Psoas muscle (tissue), 8 donors: ENCODE measurements around the gene CDV3. TPM values are rescaled to one million over a fixed set of nuclear protein-coding genes. Genes with fewer than 3 reads are reported as not detected.

Experiments
- ATAC-seq, 4 donors: fragments of 200-7000 bp; cut with Tn5 transposase; one replicate each; pipeline ENCODE4 v1.9.1; 2020; ENCODE audit warnings: moderate library complexity in 3 of 4, mild to moderate bottlenecking in 2 of 4
- DNase-seq, 2 donors: peaks; one replicate each; pipeline ENCODE4 v3.0.0-alpha.2; 2020
- H3K27ac ChIP-seq: fragments of 200-600 bp; one replicate; pipeline ENCODE4 v1.8.0; 2022
- H3K27me3 ChIP-seq, 3 donors: fragments of 200-600 bp in 1 of 3; one replicate each; pipeline versions ENCODE4 v1.6.1 to v1.8.0; 2013 to 2022; ENCODE audit warnings: low read length in 2 of 3, mild to moderate bottlenecking in 2 of 3, moderate library complexity in 1 of 3; ENCODE audit not compliant: insufficient read depth in 3 of 3
- H3K36me3 ChIP-seq, 2 donors: fragments of 200-600 bp in 1 of 2; one replicate each; pipeline versions ENCODE4 v1.6.1 to v1.8.0; 2013 to 2022; ENCODE audit warnings: low read depth in 1 of 2, mild to moderate bottlenecking in 1 of 2, moderate library complexity in 1 of 2; ENCODE audit not compliant: insufficient read depth in 1 of 2
- H3K4me1 ChIP-seq: fragments of 200-600 bp; one replicate; pipeline ENCODE4 v1.8.0; 2022
- H3K4me3 ChIP-seq: fragments of 200-600 bp; one replicate; pipeline ENCODE4 v1.8.0; 2022; ENCODE audit warnings: mild to moderate bottlenecking
- H3K9me3 ChIP-seq: fragments of 200-600 bp; one replicate; pipeline ENCODE4 v1.8.0; 2022
- CTCF ChIP-seq: fragments of 200-600 bp; IDR thresholded peaks from one replicate; pipeline ENCODE4 v1.8.0; 2022; ENCODE audit warnings: antibody characterized with exemption
- WGBS, 3 donors: extraction: QIAGEN DNeasy Blood & Tissue Kit; methylation state at CpG; one replicate each; pipeline versions ENCODE4 v1.1.6 to v1.1.7; 2013; 5-methylcytosine and 5-hydroxymethylcytosine counted together
- intact Hi-C, 2 donors: fragments of 100-400 bp; cut with DNase I; formaldehyde crosslinking; loops; one replicate each; pipeline versions ENCODE4 v1.11.0 to v1.14.2; 2022
- polyA plus RNA-seq, 3 donors: library from polyadenylated mRNA; stranded (reverse); fragments of 200-250 nt; gene quantifications; one replicate each; pipeline ENCODE4 v1.2.3, GENCODE V29; 2013
- total RNA-seq, 4 donors: library from RNA; stranded (reverse); fragmentation: NEBNext Ultra II Directional in 2 of 4; extraction: Animal tissue kit (Norgen Biotek cat#: 25700) in 2 of 4; gene quantifications; one replicate each; pipeline versions ENCODE4 v1.2.1 to v1.2.4, GENCODE V29; 2021 to 2023
- donor health status: healthy with polysubstance abuse.
- donor health status: DM: no; HTN: no; CAD: no; lungs with moderate emphysema.
- donor health status: Bipolar disorder and iron deficiency.
- donor health status: healthy.
- donor health status: DM: yes; HTN: yes; CAD: no.
- donor health status: DM: no; HTN: no; CAD: no.
- donor health status: DM: no; HTN: no; CAD: no.
- donor health status: DM: yes; HTN: yes; CAD: no.

The CDV3 gene
- total and polyA plus RNA-seq, 7 donors, result 175 to 444 (median 319) TPM

- intact Hi-C loops, result no loop called here
- Histone ChIP-seq H3K36me3 (peaks cover 5 to 63% of the 10 kb centered on the region in 2 donors), H3K9me3 (no peaks in the 10 kb centered on the region), H3K27ac (peak overlapping the region; percentile 99), H3K27me3 (no peaks in the 10 kb centered on the region), H3K4me3 (peak overlapping the region; percentile 93), H3K4me1 (peaks cover 45% of the 10 kb centered on the region)
- WGBS, 3 donors, result 16 to 21% (median 19%) methylated on average over 3 of the region's 3 CpGs
- ATAC-seq, result no peak
- DNase-seq, result no peak
- TF ChIP-seq CTCF, result no peak
These were observed 2.7 kb downstream of the CDV3 start for GRCh38 chr3:133576169-133576568.

GRCh38 chr3:133578548-133579191, 5.2 kb downstream of the CDV3 start:
- TF ChIP-seq CTCF, result peak; percentile 44
- Histone ChIP-seq H3K27ac (peak overlapping the region; percentile 19), H3K4me1 (peaks cover 49% of the 10 kb centered on the region), H3K36me3 (peaks cover 16 to 88% of the 10 kb centered on the region in 2 donors), H3K9me3 (no peaks in the 10 kb centered on the region), H3K27me3 (no peaks in the 10 kb centered on the region), H3K4me3 (peak overlapping the region; percentile 9)
- intact Hi-C loops, result no loop called here
- DNase-seq, result no peak
- ATAC-seq, result peak in 1 of 4 donors; percentile 17
- 6 to 14% (median 11%) methylated on average over 1 of the region's 1 CpG for WGBS, 3 donors

GRCh38 chr3:133583396-133583795, 9.9 kb downstream of the CDV3 start:
- intact Hi-C loops, result no loop called here
- DNase-seq (no peak), ATAC-seq (no peak)
- 90 to 94% (median 92%) methylated on average over 6 of the region's 6 CpGs for WGBS, 3 donors
- no peak overlapping the region for H3K27ac ChIP-seq
- no peaks in the 10 kb centered on the region for H3K9me3 ChIP-seq
- peaks cover 18 to 100% of the 10 kb centered on the region in 2 donors for H3K36me3 ChIP-seq
- no peak overlapping the region for H3K4me3 ChIP-seq
- H3K27me3 ChIP-seq, result no peaks in the 10 kb centered on the region
- no peak for TF ChIP-seq CTCF
- H3K4me1 ChIP-seq, result peaks cover 15% of the 10 kb centered on the region

GRCh38 chr3:133588035-133588434, 14.5 kb downstream of the CDV3 start:
- WGBS, 3 donors, result 91 to 94% (median 92%) methylated on average over 4 of the region's 4 CpGs
- no peaks in the 10 kb centered on the region for H3K9me3 ChIP-seq

More at GRCh38 chr3:133588035-133588434, 14.5 kb downstream of the CDV3 start:
- H3K4me3 ChIP-seq, result no peak overlapping the region
- no peaks in the 10 kb centered on the region for H3K27me3 ChIP-seq
- ATAC-seq (no peak), DNase-seq (no peak)
- H3K36me3 ChIP-seq, result peaks cover 12 to 67% of the 10 kb centered on the region in 2 donors
- H3K27ac ChIP-seq, result no peak overlapping the region
- TF ChIP-seq CTCF, result no peak
- intact Hi-C loops, result no loop called here
- H3K4me1 ChIP-seq, result peaks cover 2% of the 10 kb centered on the region
